Measurements from ENCODE around the gene CDK2AP2.

CDK2AP2 gene

GRCh38 chr11:67465189-67465510, 42.8 kb downstream of the CDK2AP2 start:
- Histone ChIP-seq H3K36me3 (ENCODE audit: insufficient read depth, low read length) (peaks cover 7% of the 10 kb centered on the region; the same call in 1 of the 2 replicates), H3K9me3 (ENCODE audit: low read length) (no peaks in the 10 kb centered on the region), H3K9ac (ENCODE audit: low read length) (peak overlapping the region; percentile 97), H3F3A (ENCODE audit: insufficient read depth, low read length) (peaks cover 15% of the 10 kb centered on the region; the same call in 1 of the 2 replicates), H2AFZ (ENCODE audit: low read length) (no peak overlapping the region), H3K4me3 (ENCODE audit: low read depth, low read length, poor library complexity, severe bottlenecking) (peak overlapping the region; percentile 86), H3K79me2 (ENCODE audit: insufficient read depth, low read length) (peaks cover 3% of the 10 kb centered on the region; the same call in 1 of the 2 replicates), H3K27ac (ENCODE audit: low read depth, low read length, poor library complexity, severe bottlenecking) (peak overlapping the region; percentile 96), H3K9me2 (ENCODE audit: low read depth, low read length) (no peaks in the 10 kb centered on the region), H3K4me2 (ENCODE audit: low read length) (peak overlapping the region; percentile 100), H3K4me1 (ENCODE audit: insufficient read depth, low read length, severe bottlenecking) (peaks cover 68% of the 10 kb centered on the region), H4K20me1 (ENCODE audit: insufficient read depth, low read length) (no peaks in the 10 kb centered on the region), H3K27me3 (ENCODE audit: insufficient read depth, low read length) (no peaks in the 10 kb centered on the region)
- TF ChIP-seq CTCF (IDR thresholded peaks at IDR 0.05; ENCODE audit: low read length) (no peak), EZH2 (IDR thresholded peaks at IDR 0.05; ENCODE audit: borderline replicate concordance, low read length) (no peak)

GRCh38 chr11:67464411-67465188, 43.4 kb downstream of the CDK2AP2 start:
- H2AFZ ChIP-seq (ENCODE audit: low read length), result no peak overlapping the region
- H3K79me2 ChIP-seq (ENCODE audit: insufficient read depth, low read length), result peaks cover 3% of the 10 kb centered on the region; the same call in 1 of the 2 replicates
- peak overlapping the region; percentile 97 for H3K9ac ChIP-seq (ENCODE audit: low read length)
- H3K27ac ChIP-seq (ENCODE audit: low read depth, low read length, poor library complexity, severe bottlenecking), result peak overlapping the region; percentile 96
- peak overlapping the region; percentile 100 for H3K4me2 ChIP-seq (ENCODE audit: low read length)
- no peaks in the 10 kb centered on the region for H4K20me1 ChIP-seq (ENCODE audit: insufficient read depth, low read length)
- peaks cover 71% of the 10 kb centered on the region for H3K4me1 ChIP-seq (ENCODE audit: insufficient read depth, low read length, severe bottlenecking)
- H3K9me2 ChIP-seq (ENCODE audit: low read depth, low read length), result no peaks in the 10 kb centered on the region
- H3F3A ChIP-seq (ENCODE audit: insufficient read depth, low read length), result peaks cover 20% of the 10 kb centered on the region; the same call in 1 of the 2 replicates
- H3K4me3 ChIP-seq (ENCODE audit: low read depth, low read length, poor library complexity, severe bottlenecking), result peak overlapping the region; percentile 86
- no peaks in the 10 kb centered on the region for H3K27me3 ChIP-seq (ENCODE audit: insufficient read depth, low read length)
- TF ChIP-seq CTCF (IDR thresholded peaks at IDR 0.05; ENCODE audit: low read length) (no peak), EZH2 (IDR thresholded peaks at IDR 0.05; ENCODE audit: borderline replicate concordance, low read length) (no peak)
- H3K36me3 ChIP-seq (ENCODE audit: insufficient read depth, low read length), result peaks cover 7% of the 10 kb centered on the region; the same call in 1 of the 2 replicates
- H3K9me3 ChIP-seq (ENCODE audit: low read length), result no peaks in the 10 kb centered on the region

- Histone ChIP-seq H3K4me1 (ENCODE audit: insufficient read depth, low read length, severe bottlenecking) (peaks cover 76% of the 10 kb centered on the region), H4K20me1 (ENCODE audit: insufficient read depth, low read length) (no peaks in the 10 kb centered on the region), H3F3A (ENCODE audit: insufficient read depth, low read length) (peaks cover 20% of the 10 kb centered on the region; the same call in 1 of the 2 replicates), H3K4me2 (ENCODE audit: low read length) (peak overlapping the region; percentile 64), H3K9ac (ENCODE audit: low read length) (peak overlapping the region; percentile 68), H3K4me3 (ENCODE audit: low read depth, low read length, poor library complexity, severe bottlenecking) (peak overlapping the region; percentile 50), H3K9me2 (ENCODE audit: low read depth, low read length) (no peaks in the 10 kb centered on the region), H3K27me3 (ENCODE audit: insufficient read depth, low read length) (no peaks in the 10 kb centered on the region), H3K27ac (ENCODE audit: low read depth, low read length, poor library complexity, severe bottlenecking) (peak overlapping the region; percentile 85), H3K9me3 (ENCODE audit: low read length) (no peaks in the 10 kb centered on the region), H3K36me3 (ENCODE audit: insufficient read depth, low read length) (peaks cover 7% of the 10 kb centered on the region; the same call in 1 of the 2 replicates), H3K79me2 (ENCODE audit: insufficient read depth, low read length) (peaks cover 3% of the 10 kb centered on the region; the same call in 1 of the 2 replicates), H2AFZ (ENCODE audit: low read length) (no peak overlapping the region)
- no peak for TF ChIP-seq CTCF (IDR thresholded peaks at IDR 0.05; ENCODE audit: low read length)
- TF ChIP-seq EZH2 (IDR thresholded peaks at IDR 0.05; ENCODE audit: borderline replicate concordance, low read length), result no peak
Observed at GRCh38 chr11:67463680-67464410, 44.1 kb downstream of the CDK2AP2 start.
